C1 segment of cervical spinal cord (tissue), 14 donors: Measurements from ENCODE around the gene CTF1.
A peak's percentile ranks its signal among the peaks of the same experiment; 100 is the strongest.
"Not testable (repeated sequence)": the region's sequence is repeated elsewhere in the genome, so short reads cannot be mapped to it uniquely, and the experiment has no call there.

ENCODE experiments used
- DNase-seq, 14 donors: peaks; one replicate each; lab custom pipeline; 2025; lab: John Stamatoyannopoulos, UW

CTF1 gene

GRCh38 chr16:30887927-30888326, 8.5 kb upstream of the CTF1 start:
- DNase-seq: peak in 1 of 14 donors; percentile 24

DNA sequence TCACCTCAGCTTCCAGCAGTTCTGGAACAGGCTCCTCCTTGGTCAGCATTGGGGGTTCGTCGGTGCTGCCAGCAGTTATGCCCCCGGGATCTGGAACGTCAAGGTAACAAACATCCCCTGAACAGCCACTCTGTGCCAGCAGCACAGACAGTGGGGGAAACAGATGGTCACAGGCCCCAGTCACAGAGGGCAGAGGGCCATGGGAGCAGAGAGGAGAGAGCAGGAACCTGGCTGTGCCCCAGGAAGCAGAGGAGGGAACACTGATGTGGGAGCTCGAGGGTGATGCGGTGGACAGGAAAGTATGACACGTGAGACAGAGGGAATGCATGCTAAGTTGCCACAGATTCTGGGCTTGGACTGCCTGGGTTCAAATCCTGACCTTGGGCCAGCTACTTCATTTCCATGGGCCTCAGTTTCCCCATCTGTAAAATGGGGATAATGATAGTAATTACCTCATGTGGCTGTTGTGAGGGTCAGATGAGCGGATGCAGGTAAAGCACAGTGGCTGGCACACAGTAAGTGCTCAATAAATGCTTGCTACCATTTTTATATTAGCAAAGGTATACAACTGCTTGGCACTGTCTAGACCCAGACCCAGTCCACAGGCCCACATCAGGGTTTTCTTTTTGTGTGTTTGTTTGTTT, 7.4 kb upstream of the CTF1 start:
- DNase-seq: no peak

GRCh38 chr16:30889721-30890120, 6.7 kb upstream of the CTF1 start:
- DNase-seq: no peak

GRCh38 chr16:30891043-30891823, 5.2 kb upstream of the CTF1 start:
- DNase-seq: not testable (repeated sequence)

GRCh38 chr16:30892670-30893416, 3.6 kb upstream of the CTF1 start:
- no peak for DNase-seq

GRCh38 chr16:30893417-30893743, 3.0 kb upstream of the CTF1 start:
- DNase-seq: peak in 1 of 14 donors; percentile 40

DNA sequence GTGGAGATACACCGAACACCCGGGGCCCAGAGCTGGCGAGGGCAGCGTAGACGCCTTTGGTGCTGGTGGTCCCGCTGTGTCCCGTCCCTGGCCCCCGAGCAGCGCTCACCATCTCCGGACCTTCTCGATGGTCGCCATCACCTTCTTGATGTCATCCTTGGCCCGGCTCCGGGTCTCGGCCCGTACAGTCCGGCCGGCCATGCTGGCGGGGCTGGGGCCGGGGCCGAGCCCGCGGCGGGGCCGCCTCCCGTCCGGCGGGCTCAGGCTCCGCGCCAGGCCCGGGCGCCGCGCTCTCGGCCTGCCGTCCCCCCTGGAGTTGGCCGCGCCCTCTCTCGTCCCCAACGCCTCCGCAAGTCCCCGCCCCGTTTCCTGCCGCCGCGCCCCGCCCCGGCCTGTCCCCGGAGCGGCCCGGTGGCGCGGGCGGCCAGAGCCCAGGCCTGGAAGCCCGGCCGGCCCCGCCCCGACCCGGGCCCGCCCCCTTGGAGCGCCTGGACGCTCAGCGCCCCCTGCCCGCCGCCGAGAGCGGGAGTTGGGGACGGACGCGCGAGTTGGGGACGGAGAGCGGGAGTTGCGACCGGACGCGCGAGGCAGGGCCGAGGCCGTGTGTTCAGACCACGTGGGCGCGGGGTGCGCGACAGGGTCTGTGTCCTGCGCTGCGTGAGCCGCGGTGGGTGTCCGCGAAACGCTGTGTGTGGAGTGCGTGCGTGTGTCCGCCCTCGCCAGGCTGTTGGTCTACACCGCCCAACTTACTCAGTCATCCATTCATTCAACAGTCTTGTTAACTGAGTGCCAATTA, 2.5 kb upstream of the CTF1 start, which contains the start of gene BCL7C:
Gene BCL7C, minus strand, starts transcription at position 334 of the 796 bp plus-strand sequence. Its CDS starts 133 bp downstream, at position 201.
- peak; percentile 15 to 89 (median 68) for DNase-seq

DNA sequence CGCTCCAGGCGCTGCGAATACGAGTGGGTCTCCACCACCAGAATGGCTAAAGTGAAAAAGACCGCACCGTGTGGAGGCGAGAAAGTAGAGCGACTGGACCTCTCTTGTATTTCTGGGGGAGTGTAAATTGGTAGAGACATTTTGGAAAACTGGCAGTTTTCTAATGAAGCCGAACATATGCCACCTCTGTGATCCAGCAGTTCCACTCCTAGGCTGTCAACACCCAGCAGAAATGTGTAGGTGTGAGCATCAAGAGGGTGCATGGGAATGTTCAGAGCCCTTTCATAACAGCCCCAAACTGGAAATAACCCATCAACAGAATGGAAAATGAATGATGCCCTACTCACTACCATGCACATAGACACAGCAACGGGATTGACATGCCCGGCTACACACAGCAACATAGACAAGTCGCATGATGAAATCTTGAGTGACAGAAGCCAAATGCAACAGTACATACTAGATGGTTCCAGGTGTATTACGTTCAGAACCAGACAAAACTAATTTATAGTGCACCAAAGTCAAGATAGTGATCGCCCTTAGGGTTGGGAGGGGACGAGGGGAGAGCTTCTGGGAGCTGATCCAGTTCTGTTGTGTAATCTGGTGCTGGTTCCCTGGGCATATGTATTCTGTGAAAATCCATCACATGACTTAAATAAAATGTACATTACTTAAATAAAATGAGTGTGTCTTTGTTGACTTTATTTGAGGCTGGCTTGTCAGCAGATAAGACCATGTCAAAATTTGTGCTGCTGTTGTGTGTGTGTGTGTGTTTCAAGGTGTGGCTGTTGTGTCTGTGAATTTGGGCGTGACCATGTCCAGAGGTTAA, 1.7 kb upstream of the CTF1 start:
- no peak for DNase-seq

- DNase-seq: no peak
Observed at GRCh38 chr16:30895627-30896260, 670 bp upstream of the CTF1 start.

- peak; percentile 24 to 89 (median 80) for DNase-seq
Observed at GRCh38 chr16:30896889-30897733, 697 bp downstream of the CTF1 start.

DNA sequence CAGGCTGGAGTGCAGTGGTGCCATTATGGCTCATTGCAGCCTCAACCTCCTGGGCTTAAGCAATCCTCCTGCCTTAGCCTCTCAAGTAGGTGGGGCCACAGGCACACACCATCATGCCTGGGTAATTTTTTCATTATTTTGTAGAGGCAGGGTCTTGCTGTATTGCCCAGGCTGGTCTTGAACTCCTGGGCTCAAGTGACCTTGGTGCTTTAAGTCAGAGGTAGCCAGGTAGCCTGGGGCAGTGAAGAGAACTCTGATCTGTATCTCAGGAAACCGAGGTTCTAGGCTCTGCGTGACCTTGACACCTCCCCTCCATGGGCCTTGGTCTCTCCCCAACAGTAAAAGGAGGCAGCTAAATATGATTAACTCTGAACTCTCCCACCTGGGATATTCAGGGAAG, 3.4 kb downstream of the CTF1 start:
- DNase-seq: no peak

GRCh38 chr16:30900588-30900987, 4.2 kb downstream of the CTF1 start:
- no peak for DNase-seq

- no peak for DNase-seq
Observed at GRCh38 chr16:30901201-30902028, 5.0 kb downstream of the CTF1 start.

DNA sequence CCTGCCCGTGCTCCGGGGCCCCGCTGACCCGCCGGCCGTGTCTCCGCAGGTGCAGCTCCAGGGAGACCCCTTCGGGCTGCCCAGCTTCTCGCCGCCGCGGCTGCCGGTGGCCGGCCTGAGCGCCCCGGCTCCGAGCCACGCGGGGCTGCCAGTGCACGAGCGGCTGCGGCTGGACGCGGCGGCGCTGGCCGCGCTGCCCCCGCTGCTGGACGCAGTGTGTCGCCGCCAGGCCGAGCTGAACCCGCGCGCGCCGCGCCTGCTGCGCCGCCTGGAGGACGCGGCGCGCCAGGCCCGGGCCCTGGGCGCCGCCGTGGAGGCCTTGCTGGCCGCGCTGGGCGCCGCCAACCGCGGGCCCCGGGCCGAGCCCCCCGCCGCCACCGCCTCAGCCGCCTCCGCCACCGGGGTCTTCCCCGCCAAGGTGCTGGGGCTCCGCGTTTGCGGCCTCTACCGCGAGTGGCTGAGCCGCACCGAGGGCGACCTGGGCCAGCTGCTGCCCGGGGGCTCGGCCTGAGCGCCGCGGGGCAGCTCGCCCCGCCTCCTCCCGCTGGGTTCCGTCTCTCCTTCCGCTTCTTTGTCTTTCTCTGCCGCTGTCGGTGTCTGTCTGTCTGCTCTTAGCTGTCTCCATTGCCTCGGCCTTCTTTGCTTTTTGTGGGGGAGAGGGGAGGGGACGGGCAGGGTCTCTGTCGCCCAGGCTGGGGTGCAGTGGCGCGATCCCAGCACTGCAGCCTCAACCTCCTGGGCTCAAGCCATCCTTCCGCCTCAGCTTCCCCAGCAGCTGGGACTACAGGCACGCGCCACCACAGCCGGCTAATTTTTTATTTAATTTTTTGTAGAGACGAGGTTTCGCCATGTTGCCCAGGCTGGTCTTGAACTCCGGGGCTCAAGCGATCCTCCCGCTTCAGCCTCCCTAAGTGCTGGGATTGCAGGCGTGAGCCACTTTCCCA, 5.9 kb downstream of the CTF1 start:
- peak in 10 of 14 donors; percentile 20 to 80 (median 56) for DNase-seq

DNA sequence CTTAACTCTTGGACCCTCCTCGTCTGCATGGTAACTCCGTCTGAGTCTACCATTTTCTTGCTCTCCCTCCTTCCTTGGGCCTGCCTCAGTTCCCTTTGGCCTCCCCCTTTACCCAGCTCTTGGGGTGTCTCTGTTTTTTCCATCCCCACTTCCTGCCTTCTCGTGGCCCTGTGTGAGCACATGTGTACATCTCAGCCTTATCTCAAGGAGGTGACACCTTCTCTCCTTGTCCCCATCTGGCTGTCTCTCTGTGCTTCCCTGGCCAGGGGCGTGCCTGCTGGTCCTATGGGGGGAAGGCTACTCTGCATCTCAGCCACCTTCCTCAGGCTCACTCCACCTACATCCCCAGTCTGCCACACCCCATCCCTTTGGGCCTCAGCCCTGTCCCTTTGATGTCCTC, 6.6 kb downstream of the CTF1 start:
- no peak for DNase-seq

GRCh38 chr16:30903596-30903995, 7.2 kb downstream of the CTF1 start:
- peak in 6 of 14 donors; percentile 10 to 46 (median 26) for DNase-seq

DNA sequence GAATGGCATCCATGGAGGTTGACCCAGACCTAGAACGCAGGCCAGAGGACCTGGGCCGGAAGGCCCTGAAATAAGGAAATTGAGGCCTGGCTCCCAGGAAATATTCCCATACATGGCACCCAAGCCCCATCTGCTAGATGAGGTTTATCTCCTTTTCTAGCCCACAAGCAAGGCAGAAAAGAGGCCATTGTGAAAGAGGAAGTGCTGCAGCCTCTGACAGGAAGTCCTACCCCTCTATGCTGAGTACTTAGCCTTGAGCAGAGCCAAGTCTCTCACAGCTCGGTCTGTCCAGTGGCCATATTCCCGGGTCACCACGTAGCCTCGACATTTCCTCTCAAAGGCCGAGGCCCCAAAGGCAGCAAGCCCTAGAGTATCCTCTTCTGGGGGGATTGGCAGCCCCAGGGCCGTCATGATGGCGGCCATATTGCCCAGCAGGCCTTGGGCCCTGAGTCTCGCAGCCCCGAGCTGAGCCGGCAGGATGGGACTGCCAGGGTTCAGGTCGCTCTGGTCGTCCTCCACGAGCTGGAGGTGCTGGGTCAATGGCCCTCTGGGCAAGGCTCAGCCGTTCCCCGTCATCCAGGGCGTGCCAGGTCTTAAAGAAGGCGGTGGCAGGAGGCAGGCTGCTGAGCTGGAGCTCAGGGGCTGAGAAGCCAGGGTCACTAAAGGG, 7.8 kb downstream of the CTF1 start:
- DNase-seq: no peak
